T-cell (primary cell): Measurements from ENCODE around the gene IQCE. TPM values are rescaled to one million over a fixed set of nuclear protein-coding genes. Genes with fewer than 3 reads are reported as not detected.
A peak's percentile ranks its signal among the peaks of the same experiment; 100 is the strongest.

Experiments used
- ATAC-seq, 4 experiments: fragments of 200-7000 bp in 3 of 4; fragments of 150-1000 bp in 1 of 4; cut with Tn5 transposase; replicated peaks in 1 of 4; 1 replicate in 3 of 4; 2 replicates in 1 of 4; pipeline ENCODE4 v1.10.0; 2021; ENCODE audit warnings: moderate library complexity in 3 of 4, mild to moderate bottlenecking in 2 of 4, moderate number of reproducible peaks in 1 of 4
- CTCF ChIA-PET, 2 donors: fragments of 300-600 bp; sonication (Branson Sonifier 250); formaldehyde crosslinking; loops; one replicate each; lab custom pipeline; 2022; ENCODE audit warnings: antibody characterized with exemption in 2 of 2; lab: Charles Lee
- POLR2A ChIA-PET, 2 donors: fragments of 300-600 bp; sonication (Branson Sonifier 250); formaldehyde crosslinking; loops; one replicate each; lab custom pipeline; 2022; ENCODE audit warnings: antibody characterized with exemption in 2 of 2; lab: Charles Lee
- DNase-seq, 35 experiments: peaks; one replicate each; pipeline versions ENCODE4 v3.0.0 to v3.0.0-alpha.2; 2013 to 2023
- H3K27ac ChIP-seq: one replicate; pipeline ENCODE4 v1.5.1; 2013; ENCODE audit warnings: low read length
- H3K27me3 ChIP-seq, 2 experiments: replicated peaks in 1 of 2; 1 replicate in 1 of 2; 2 replicates in 1 of 2; pipeline versions ENCODE4 v1.6.1 to v1.7.0; 2013; ENCODE audit warnings: low read length in 1 of 2, mixed read lengths in 1 of 2; ENCODE audit not compliant: control insufficient read depth in 2 of 2, insufficient read depth in 2 of 2; ENCODE audit errors: extremely low read depth in 1 of 2
- H3K36me3 ChIP-seq, 2 donors: 1 replicate in 1 of 2; 2 replicates in 1 of 2; pipeline versions ENCODE4 v1.6.1 to v1.7.0; 2013; ENCODE audit warnings: low read length in 1 of 2; ENCODE audit not compliant: control insufficient read depth in 2 of 2, insufficient read depth in 1 of 2; ENCODE audit errors: extremely low read depth in 1 of 2
- H3K4me1 ChIP-seq, 2 experiments: 1 replicate in 1 of 2; 2 replicates in 1 of 2; pipeline versions ENCODE4 v1.6.1 to v1.7.0; 2013; ENCODE audit warnings: low read length in 2 of 2, mixed read lengths in 1 of 2; ENCODE audit not compliant: insufficient read depth in 2 of 2, control insufficient read depth in 1 of 2; ENCODE audit errors: extremely low read depth in 1 of 2
- H3K4me3 ChIP-seq, 2 donors: 1 replicate in 1 of 2; 2 replicates in 1 of 2; pipeline versions ENCODE4 v1.5.1 to v1.7.0; 2013; ENCODE audit warnings: mild to moderate bottlenecking in 2 of 2, low read length in 1 of 2, moderate library complexity in 1 of 2; ENCODE audit not compliant: control insufficient read depth in 1 of 2; ENCODE audit errors: extremely low read depth in 1 of 2
- H3K9me3 ChIP-seq: 2 replicates; pipeline ENCODE4 v1.7.0; 2013
- H3K27ac Mint-ChIP-seq, 2 donors: one replicate each; pipeline ENCODE4 v1.8.0; 2020 to 2021; ENCODE audit warnings: mild to moderate bottlenecking in 2 of 2, mixed read lengths in 2 of 2
- H3K27me3 Mint-ChIP-seq, 2 donors: one replicate each; pipeline ENCODE4 v1.8.0; 2021 to 2022; ENCODE audit warnings: mixed read lengths in 2 of 2
- H3K36me3 Mint-ChIP-seq: one replicate; pipeline ENCODE4 v1.8.0; 2021; ENCODE audit warnings: mixed read lengths
- H3K4me1 Mint-ChIP-seq, 3 donors: one replicate each; pipeline ENCODE4 v1.8.0; 2020 to 2022; ENCODE audit warnings: mixed read lengths in 3 of 3, mild to moderate bottlenecking in 1 of 3
- H3K4me3 Mint-ChIP-seq, 3 donors: one replicate each; pipeline ENCODE4 v1.8.0; 2020 to 2022; ENCODE audit warnings: mild to moderate bottlenecking in 3 of 3, mixed read lengths in 3 of 3, moderate library complexity in 3 of 3
- H3K9me3 Mint-ChIP-seq, 3 donors: one replicate each; pipeline ENCODE4 v1.8.0; 2020 to 2022; ENCODE audit warnings: mixed read lengths in 3 of 3
- WGBS: methylation state at CpG from one replicate; pipeline ENCODE4 v1.1.5; 2013; ENCODE audit warnings: missing lambda C conversion rate; ENCODE audit not compliant: insufficient coverage; 5-methylcytosine and 5-hydroxymethylcytosine counted together
- total RNA-seq, 35 experiments: library from RNA in 6 of 35; stranded (reverse) in 6 of 35; fragments of 120-200 nt in 1 of 35; gene quantifications; one replicate each; pipeline versions ENCODE4 v1.2.1 to v1.2.4 and lab custom pipeline; 2013 to 2026

Gene IQCE
- total RNA-seq, 5 donors from 2014 or later (not counting 1 experiment from before 2014, with no cell fraction given), result 4.5 to 11.7 (median 8.0) TPM

DNA sequence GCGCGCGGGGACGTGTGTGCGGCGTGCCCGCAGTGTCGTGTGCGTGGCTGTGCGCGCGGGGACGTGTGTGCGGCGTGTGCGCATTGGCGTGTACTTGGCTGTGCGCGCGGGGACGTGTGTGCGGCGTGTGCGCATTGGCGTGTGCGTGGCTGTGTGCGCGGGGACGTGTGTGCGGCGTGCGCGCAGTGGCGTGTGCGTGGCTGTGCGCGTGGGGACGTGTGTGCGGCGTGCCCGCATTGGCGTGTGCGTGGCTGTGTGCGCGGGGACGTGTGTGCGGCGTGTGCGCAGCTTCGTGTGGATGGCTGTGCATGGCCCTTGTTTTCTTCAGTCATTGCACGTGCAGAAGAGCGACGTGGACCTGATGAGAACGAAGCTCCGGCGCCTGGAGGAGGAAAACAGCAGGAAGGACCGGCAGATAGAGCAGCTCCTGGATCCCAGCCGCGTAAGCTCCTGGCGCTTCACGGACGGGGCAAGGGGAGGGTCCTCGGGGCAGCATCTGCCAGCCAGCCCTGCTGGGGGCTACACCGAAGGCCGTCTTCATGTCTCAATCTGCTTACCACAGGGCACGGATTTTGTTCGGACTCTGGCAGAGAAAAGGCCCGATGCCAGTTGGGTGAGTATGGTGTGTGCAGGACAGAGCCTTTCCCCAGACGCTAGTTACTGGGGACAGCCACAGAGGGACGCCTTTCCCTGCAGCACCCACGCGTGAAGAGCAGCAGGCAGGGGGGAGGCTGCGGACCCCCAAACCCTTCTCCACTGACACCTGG lies 19.3 kb downstream of the IQCE start:
- ChIA-PET CTCF (no interaction called here), POLR2A (interaction anchor here in 1 of 2 donors (0.6 kb wide), 1 partner anchor 171 kb away, joined by 3 read pairs; no protein-coding TSS in a partner anchor)
- WGBS, result 97% methylated on average over 68 of the region's 73 CpGs
- H3K36me3 ChIP-seq, result peaks cover 2 to 4% of the 10 kb centered on the region in 2 donors
- no peak overlapping the region for H3K27ac Mint-ChIP-seq
- H3K4me1 Mint-ChIP-seq, result no peaks in the 10 kb centered on the region
- no peaks in the 10 kb centered on the region for H3K9me3 Mint-ChIP-seq
- no peaks in the 10 kb centered on the region for H3K9me3 ChIP-seq
- no peak overlapping the region for H3K4me3 Mint-ChIP-seq
- H3K27me3 ChIP-seq, result no peaks in the 10 kb centered on the region
- no peaks in the 10 kb centered on the region for H3K4me1 ChIP-seq
- no peaks in the 10 kb centered on the region for H3K27me3 Mint-ChIP-seq
- H3K4me3 ChIP-seq, result no peak overlapping the region
- H3K36me3 Mint-ChIP-seq, result peaks cover 24% of the 10 kb centered on the region
- ATAC-seq, result no peak
- H3K27ac ChIP-seq, result no peak overlapping the region
- DNase-seq, result no peak

DNA sequence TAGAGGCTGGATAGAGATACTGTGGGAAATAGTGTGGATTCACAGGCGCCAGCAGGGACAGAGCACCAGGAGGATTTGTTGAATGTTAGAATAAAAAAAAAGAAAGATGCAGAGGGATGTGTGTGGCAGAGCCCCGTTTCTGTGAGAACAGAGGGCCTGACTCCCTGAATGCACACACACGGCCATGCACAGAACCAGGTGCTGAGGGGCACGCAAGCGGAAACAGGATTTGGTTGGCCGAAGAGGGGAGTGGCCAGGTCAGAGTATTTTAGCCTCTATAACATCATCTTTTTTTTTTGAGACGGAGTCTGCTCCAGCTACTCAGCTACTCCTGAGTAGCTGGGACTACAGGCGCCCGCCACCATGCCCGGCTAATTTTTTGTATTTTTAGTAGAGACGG lies 21.9 kb downstream of the IQCE start:
- Histone ChIP-seq H3K27me3 (no peaks in the 10 kb centered on the region), H3K4me1 (no peaks in the 10 kb centered on the region), H3K36me3 (peaks cover 0 to 6% of the 10 kb centered on the region in 2 donors), H3K4me3 (no peak overlapping the region), H3K27ac (no peak overlapping the region), H3K9me3 (no peaks in the 10 kb centered on the region)
- 100% methylated on average over 2 of the region's 11 CpGs for WGBS
- ATAC-seq (no peak), DNase-seq (no peak)
- ChIA-PET CTCF (no interaction called here), POLR2A (no interaction called here)
- Mint-ChIP-seq H3K27me3 (no peaks in the 10 kb centered on the region), H3K9me3 (no peaks in the 10 kb centered on the region), H3K36me3 (peaks cover 16% of the 10 kb centered on the region), H3K27ac (no peak overlapping the region), H3K4me3 (no peak overlapping the region), H3K4me1 (no peaks in the 10 kb centered on the region)

DNA sequence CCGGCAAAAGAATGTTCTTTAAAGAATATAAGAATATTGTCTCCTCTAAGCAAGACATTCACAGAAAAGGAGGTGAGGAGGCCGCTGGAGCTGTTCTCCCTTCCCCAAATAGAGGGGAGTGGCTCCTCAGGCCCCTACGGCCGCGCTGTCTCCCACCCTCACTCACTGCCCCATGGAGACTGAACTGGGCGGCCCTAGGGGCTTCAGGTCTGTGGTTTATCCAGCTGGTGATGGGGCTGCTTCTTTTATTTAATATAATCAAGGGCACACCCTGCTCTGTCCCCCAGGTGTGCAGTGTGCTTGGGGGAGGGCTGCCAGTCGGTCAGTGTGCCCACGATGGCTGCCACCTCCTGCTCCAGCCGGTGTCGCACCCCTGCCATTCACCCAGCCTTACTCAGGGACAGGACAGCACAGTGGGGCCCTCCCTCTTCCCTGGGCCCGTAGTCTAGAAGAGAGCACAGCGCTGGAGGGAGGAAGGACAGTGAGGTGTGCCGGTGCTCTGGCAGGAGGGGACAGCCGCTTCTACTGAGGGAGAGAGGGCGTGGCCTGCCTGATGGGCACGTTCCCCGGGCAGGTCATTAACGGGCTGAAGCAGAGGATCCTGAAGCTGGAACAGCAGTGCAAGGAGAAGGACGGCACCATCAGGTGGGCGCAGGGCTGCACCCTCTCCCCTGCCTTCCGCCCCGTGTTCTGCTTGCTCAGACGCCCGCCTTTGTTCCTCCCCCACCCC lies 23.4 kb downstream of the IQCE start:
- ChIA-PET POLR2A (no interaction called here), CTCF (interaction anchor here in 1 of 2 donors (0.6 kb wide), 1 partner anchor 1149 kb away, joined by 5 read pairs; no protein-coding TSS in a partner anchor)
- no peaks in the 10 kb centered on the region for H3K9me3 Mint-ChIP-seq
- no peak overlapping the region for H3K4me3 Mint-ChIP-seq
- Histone ChIP-seq H3K36me3 (peaks cover 0 to 13% of the 10 kb centered on the region in 2 donors), H3K4me3 (no peak overlapping the region), H3K9me3 (no peaks in the 10 kb centered on the region), H3K27ac (no peak overlapping the region), H3K4me1 (no peaks in the 10 kb centered on the region), H3K27me3 (no peaks in the 10 kb centered on the region)
- WGBS, result 90% methylated on average over 13 of the region's 24 CpGs
- H3K36me3 Mint-ChIP-seq, result peaks cover 12% of the 10 kb centered on the region
- ATAC-seq (no peak), DNase-seq (no peak)
- H3K27ac Mint-ChIP-seq, result no peak overlapping the region
- H3K27me3 Mint-ChIP-seq, result no peaks in the 10 kb centered on the region
- H3K4me1 Mint-ChIP-seq, result no peaks in the 10 kb centered on the region

DNA sequence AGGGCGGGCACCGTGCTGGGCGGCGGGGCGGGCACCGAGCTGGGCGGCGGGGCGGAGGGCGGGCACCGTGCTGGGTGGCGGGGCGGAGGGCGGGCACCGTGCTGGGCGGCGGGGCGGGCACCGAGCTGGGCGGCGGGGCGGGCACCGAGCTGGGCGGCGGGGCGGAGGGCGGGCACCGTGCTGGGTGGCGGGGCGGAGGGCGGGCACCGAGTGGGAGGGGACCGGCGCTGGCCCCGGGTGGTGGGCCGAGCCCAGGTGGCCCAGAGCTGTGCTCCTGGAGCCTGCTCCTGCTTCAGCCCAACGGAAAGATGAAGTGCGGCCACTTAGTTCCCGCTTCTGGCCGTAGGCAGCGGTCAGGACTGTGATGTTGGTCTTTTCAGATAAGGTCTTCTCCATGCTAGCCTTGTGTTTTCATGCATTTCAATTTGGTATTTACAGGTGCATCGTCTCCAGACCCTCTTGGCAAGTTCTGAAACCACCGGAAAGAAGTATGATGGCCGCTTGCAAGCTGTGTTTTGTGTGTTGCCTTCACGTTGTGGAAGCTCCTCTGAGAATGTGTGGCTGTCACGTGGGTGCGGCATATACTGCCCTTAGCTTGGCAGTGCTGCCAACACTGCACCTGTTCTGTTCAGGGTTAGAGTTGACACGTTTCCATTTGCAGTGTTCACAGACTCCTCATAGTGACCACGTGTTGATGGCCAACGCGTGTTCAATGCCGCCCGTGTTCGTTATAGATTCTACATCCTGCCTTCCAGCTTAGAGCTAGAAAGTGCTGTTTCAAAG lies 25.2 kb downstream of the IQCE start:
- Histone ChIP-seq H3K27me3 (no peaks in the 10 kb centered on the region), H3K4me3 (no peak overlapping the region), H3K9me3 (no peaks in the 10 kb centered on the region), H3K36me3 (peaks cover 0 to 13% of the 10 kb centered on the region in 2 donors), H3K4me1 (no peaks in the 10 kb centered on the region), H3K27ac (no peak overlapping the region)
- CTCF ChIA-PET, result no interaction called here
- Mint-ChIP-seq H3K36me3 (peaks cover 13% of the 10 kb centered on the region), H3K4me1 (no peaks in the 10 kb centered on the region), H3K4me3 (no peak overlapping the region), H3K9me3 (no peaks in the 10 kb centered on the region), H3K27ac (no peak overlapping the region), H3K27me3 (no peaks in the 10 kb centered on the region)
- DNase-seq (no peak), ATAC-seq (no peak)
- POLR2A ChIA-PET, result no interaction called here
- WGBS, result 89% methylated on average over 27 of the region's 54 CpGs

DNA sequence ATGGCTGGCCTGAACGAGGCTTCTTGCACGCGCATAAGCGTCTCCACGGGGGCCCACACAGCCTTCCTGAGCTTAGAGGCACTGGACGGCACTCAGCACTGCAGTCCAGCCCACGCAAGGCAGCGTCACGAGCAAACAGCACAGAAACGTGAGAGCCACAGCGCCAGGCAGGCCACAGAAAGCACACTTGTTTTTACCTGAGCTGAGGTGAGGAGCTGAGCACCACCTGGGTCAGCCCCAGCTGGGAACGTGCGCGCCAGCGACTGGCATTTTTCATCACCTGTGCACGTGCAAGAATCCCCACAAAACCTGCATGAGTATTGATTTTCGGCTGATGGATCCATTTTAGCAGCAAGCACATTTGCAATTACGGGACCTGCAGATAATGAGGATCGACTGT lies 26.7 kb downstream of the IQCE start:
- no peaks in the 10 kb centered on the region for H3K9me3 ChIP-seq
- no peaks in the 10 kb centered on the region for H3K4me1 ChIP-seq
- H3K27me3 Mint-ChIP-seq, result no peaks in the 10 kb centered on the region
- peaks cover 0 to 13% of the 10 kb centered on the region in 2 donors for H3K36me3 ChIP-seq
- no peak overlapping the region for H3K27ac Mint-ChIP-seq
- H3K36me3 Mint-ChIP-seq, result peaks cover 13% of the 10 kb centered on the region
- no peak for DNase-seq
- 93% methylated on average over 16 of the region's 19 CpGs for whole genome bisulfite sequencing
- no peak overlapping the region for H3K4me3 ChIP-seq
- ChIA-PET POLR2A (no interaction called here), CTCF (no interaction called here)
- no peak for ATAC-seq
- H3K27me3 ChIP-seq, result no peaks in the 10 kb centered on the region
- H3K9me3 Mint-ChIP-seq, result no peaks in the 10 kb centered on the region
- no peak overlapping the region for H3K27ac ChIP-seq
- H3K4me1 Mint-ChIP-seq, result no peaks in the 10 kb centered on the region
- H3K4me3 Mint-ChIP-seq, result no peak overlapping the region

DNA sequence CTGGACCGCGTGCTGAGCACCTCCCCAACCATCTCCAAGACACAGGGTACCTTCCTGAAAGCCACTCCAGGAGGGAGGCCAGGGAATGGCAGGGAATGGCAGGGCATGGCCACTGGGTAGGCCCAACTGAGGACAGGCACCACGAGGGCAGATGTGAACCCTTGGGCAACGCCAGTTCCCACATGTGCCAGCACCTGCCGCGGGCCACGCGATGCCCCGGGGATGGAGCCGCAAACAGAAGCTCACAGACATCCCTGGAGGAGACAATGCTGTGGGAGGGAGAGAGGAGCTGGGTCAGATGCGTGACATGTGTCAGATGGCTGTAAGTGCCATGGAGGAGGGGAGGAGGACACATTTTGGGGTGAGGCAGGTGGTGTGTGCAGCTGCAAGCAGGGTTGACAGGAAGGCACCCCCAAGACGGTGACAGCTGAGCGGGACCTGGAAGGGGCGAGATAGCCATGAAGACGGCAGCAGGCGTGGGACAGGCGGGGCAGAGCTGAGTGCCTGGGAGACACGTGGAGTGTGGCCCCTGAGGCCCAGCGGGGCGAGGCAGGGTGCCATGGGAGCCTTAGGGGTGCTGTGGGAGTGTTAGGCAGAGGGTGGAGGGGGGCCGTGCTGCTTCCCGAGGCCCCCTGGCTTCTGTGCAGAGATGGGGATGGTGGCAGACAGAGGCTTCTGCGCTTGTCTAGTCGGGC lies 27.7 kb downstream of the IQCE start:
- POLR2A ChIA-PET, result no interaction called here
- H3K27ac ChIP-seq, result no peak overlapping the region
- ATAC-seq (peak in 1 of 4 experiments; percentile 36), DNase-seq (no peak)
- Mint-ChIP-seq H3K36me3 (peaks cover 16% of the 10 kb centered on the region), H3K27me3 (no peaks in the 10 kb centered on the region), H3K27ac (no peak overlapping the region), H3K4me3 (no peak overlapping the region), H3K9me3 (no peaks in the 10 kb centered on the region), H3K4me1 (no peaks in the 10 kb centered on the region)
- no peaks in the 10 kb centered on the region for H3K27me3 ChIP-seq
- CTCF ChIA-PET, result no interaction called here
- H3K4me3 ChIP-seq, result no peak overlapping the region
- WGBS, result 95% methylated on average over 18 of the region's 24 CpGs
- no peaks in the 10 kb centered on the region for H3K4me1 ChIP-seq
- peaks cover 0 to 13% of the 10 kb centered on the region in 2 donors for H3K36me3 ChIP-seq
- no peaks in the 10 kb centered on the region for H3K9me3 ChIP-seq
